Osteocyte (in vitro differentiated cells): ENCODE measurements around the gene SAMHD1. TPM values are rescaled to one million over a fixed set of nuclear protein-coding genes. Genes with fewer than 3 reads are reported as not detected.

Experiments used
- DNase-seq: peaks from one replicate; pipeline ENCODE4 v3.0.0; 2021; ENCODE audit warnings: mixed read lengths; ENCODE audit not compliant: unreplicated experiment; ENCODE audit errors: extremely low spot score
- H3K27ac Mint-ChIP-seq: one replicate; pipeline ENCODE4 v1.8.0; 2021; ENCODE audit warnings: mild to moderate bottlenecking, mixed read lengths; ENCODE audit not compliant: unreplicated experiment
- H3K27me3 Mint-ChIP-seq: one replicate; pipeline ENCODE4 v1.8.0; 2021; ENCODE audit warnings: mixed read lengths; ENCODE audit not compliant: unreplicated experiment
- H3K36me3 Mint-ChIP-seq: one replicate; pipeline ENCODE4 v1.8.0; 2021; ENCODE audit warnings: mixed read lengths; ENCODE audit not compliant: unreplicated experiment
- H3K4me1 Mint-ChIP-seq: one replicate; pipeline ENCODE4 v1.8.0; 2021; ENCODE audit warnings: mixed read lengths; ENCODE audit not compliant: unreplicated experiment
- H3K4me3 Mint-ChIP-seq: one replicate; pipeline ENCODE4 v1.8.0; 2021; ENCODE audit warnings: mild to moderate bottlenecking, moderate library complexity, mixed read lengths; ENCODE audit not compliant: unreplicated experiment
- H3K9me3 Mint-ChIP-seq: one replicate; pipeline ENCODE4 v1.8.0; 2021; ENCODE audit warnings: mixed read lengths; ENCODE audit not compliant: unreplicated experiment
- total RNA-seq: library from RNA; stranded (reverse); gene quantifications from 2 replicates; pipeline ENCODE4 v1.2.1, GENCODE V29; 2021
- TF ChIP-seq, protein P1 (sequence below): fragments of 200-600 bp; sonication (generic); IDR thresholded peaks from 2 replicates; pipeline ENCODE4 v1.5.0; 2021; ENCODE audit warnings: antibody characterized with exemption, mild to moderate bottlenecking, moderate library complexity

The SAMHD1 gene
- total RNA-seq, 1 donor from 2014 or later, result 19.5 TPM

DNA sequence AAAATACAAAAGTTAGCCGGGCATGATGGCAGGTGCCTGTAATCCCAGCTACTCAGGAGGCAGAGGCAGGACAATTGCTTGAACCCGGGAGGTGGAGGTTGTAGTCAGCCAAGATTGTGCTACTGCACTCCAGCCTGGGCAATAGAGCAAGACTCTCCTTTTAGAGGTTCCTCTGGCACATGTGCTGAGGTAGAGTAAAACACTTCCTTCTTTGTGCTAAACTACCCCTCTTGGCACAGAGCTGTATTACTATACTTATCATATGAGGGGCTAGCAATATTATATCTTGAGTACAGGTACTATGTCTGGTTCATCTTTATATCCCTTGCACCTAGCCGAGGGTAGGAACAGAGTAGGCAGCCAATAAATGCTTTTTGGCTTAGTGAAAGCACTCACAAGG, 40.2 kb upstream of the SAMHD1 start:
- no peak for DNase-seq
- Mint-ChIP-seq H3K4me1 (no peaks in the 10 kb centered on the region), H3K36me3 (peaks cover 17% of the 10 kb centered on the region), H3K27me3 (no peaks in the 10 kb centered on the region), H3K4me3 (no peak overlapping the region), H3K9me3 (peaks cover 8% of the 10 kb centered on the region), H3K27ac (no peak overlapping the region)
- TF ChIP-seq, protein P1, sequence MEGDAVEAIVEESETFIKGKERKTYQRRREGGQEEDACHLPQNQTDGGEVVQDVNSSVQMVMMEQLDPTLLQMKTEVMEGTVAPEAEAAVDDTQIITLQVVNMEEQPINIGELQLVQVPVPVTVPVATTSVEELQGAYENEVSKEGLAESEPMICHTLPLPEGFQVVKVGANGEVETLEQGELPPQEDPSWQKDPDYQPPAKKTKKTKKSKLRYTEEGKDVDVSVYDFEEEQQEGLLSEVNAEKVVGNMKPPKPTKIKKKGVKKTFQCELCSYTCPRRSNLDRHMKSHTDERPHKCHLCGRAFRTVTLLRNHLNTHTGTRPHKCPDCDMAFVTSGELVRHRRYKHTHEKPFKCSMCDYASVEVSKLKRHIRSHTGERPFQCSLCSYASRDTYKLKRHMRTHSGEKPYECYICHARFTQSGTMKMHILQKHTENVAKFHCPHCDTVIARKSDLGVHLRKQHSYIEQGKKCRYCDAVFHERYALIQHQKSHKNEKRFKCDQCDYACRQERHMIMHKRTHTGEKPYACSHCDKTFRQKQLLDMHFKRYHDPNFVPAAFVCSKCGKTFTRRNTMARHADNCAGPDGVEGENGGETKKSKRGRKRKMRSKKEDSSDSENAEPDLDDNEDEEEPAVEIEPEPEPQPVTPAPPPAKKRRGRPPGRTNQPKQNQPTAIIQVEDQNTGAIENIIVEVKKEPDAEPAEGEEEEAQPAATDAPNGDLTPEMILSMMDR, result no peak

DNA sequence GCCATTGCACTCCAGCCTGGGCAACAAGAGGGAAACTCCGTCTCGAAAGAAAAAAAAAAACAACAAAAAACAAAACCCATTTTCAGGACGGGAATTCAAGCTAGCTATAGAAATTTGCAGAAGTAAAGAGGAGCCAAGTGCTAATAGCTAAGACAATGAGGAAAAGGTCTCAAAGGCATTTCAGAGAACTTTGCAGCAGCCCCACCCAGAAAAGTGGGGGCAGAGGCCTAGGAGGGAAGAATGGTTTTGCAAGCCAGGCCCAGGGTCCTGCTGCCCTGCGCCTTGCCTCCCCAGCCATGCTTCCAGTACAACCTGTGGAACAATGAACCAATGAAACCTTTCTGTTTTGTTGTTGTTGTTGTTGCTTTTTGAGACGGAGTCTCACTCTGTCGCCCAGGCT, 38.3 kb upstream of the SAMHD1 start:
- DNase-seq, result no peak
- Mint-ChIP-seq H3K4me1 (no peaks in the 10 kb centered on the region), H3K27ac (no peak overlapping the region), H3K9me3 (peaks cover 8% of the 10 kb centered on the region), H3K27me3 (no peaks in the 10 kb centered on the region), H3K4me3 (no peak overlapping the region), H3K36me3 (peaks cover 6% of the 10 kb centered on the region)
- TF ChIP-seq, protein P1, result no peak

DNA sequence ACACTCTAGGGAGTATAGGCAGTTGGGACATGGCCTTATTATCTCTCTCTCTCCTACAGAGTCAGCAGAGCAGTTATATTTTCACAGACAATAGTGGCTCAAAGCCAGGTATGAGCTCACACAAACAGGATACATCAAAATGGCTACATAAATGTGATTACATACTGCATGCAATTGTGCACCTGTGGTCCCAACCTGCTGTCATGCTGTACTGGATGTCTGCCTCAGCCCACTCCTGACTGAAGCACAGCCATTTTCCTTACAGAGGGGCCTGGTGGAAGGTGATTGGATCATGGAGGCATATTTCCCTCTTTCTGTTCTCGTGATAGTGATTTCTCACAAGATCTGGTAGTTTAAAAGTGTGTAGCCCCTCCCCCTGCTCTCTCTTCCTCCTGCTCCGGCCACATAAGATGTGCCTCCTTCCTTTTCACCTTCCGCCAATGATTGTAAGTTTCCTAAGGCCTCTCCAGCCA, 37.0 kb upstream of the SAMHD1 start:
- H3K9me3 Mint-ChIP-seq, result peaks cover 8% of the 10 kb centered on the region
- no peak for DNase-seq
- no peak overlapping the region for H3K27ac Mint-ChIP-seq
- H3K27me3 Mint-ChIP-seq, result no peaks in the 10 kb centered on the region
- no peaks in the 10 kb centered on the region for H3K36me3 Mint-ChIP-seq
- TF ChIP-seq, protein P1, result no peak
- H3K4me3 Mint-ChIP-seq, result no peak overlapping the region
- no peaks in the 10 kb centered on the region for H3K4me1 Mint-ChIP-seq

GRCh38 chr20:36984257-36984638, 32.7 kb upstream of the SAMHD1 start:
- Mint-ChIP-seq H3K27me3 (no peaks in the 10 kb centered on the region), H3K27ac (no peak overlapping the region), H3K4me3 (no peak overlapping the region), H3K4me1 (no peaks in the 10 kb centered on the region), H3K9me3 (no peaks in the 10 kb centered on the region), H3K36me3 (no peaks in the 10 kb centered on the region)
- no peak for DNase-seq
- TF ChIP-seq, protein P1, result no peak

GRCh38 chr20:36975099-36975818, 23.8 kb upstream of the SAMHD1 start:
- H3K4me1 Mint-ChIP-seq, result no peaks in the 10 kb centered on the region
- H3K4me3 Mint-ChIP-seq, result no peak overlapping the region
- DNase-seq, result no peak
- TF ChIP-seq, protein P1, result no peak
- no peaks in the 10 kb centered on the region for H3K9me3 Mint-ChIP-seq
- no peaks in the 10 kb centered on the region for H3K27me3 Mint-ChIP-seq
- no peak overlapping the region for H3K27ac Mint-ChIP-seq
- H3K36me3 Mint-ChIP-seq, result no peaks in the 10 kb centered on the region
